WTC11 (cell line): ENCODE results near the gene ZFPM1. TPM values are rescaled to one million over a fixed set of nuclear protein-coding genes. Genes with fewer than 3 reads are reported as not detected.

Experiments used
- ATAC-seq: fragments of 200-7000 bp; cut with Tn5 transposase; 2 replicates; pipeline ENCODE4 v1.10.0; 2021; ENCODE audit warnings: mild to moderate bottlenecking, moderate library complexity
- CTCF ChIA-PET: fragments of 300-600 bp; sonication (Branson Sonifier 250); formaldehyde crosslinking; loops from one replicate; lab custom pipeline; 2021; ENCODE audit warnings: antibody characterized with exemption; lab: Charles Lee
- POLR2A ChIA-PET: fragments of 350-600 bp; sonication (Branson Sonifier 250); formaldehyde crosslinking; loops from one replicate; lab custom pipeline; 2021; ENCODE audit warnings: antibody characterized with exemption; lab: Charles Lee
- DNase-seq: peaks from one replicate; pipeline ENCODE4 v3.0.0; 2021; ENCODE audit warnings: low spot score
- H3K27ac Mint-ChIP-seq: 2 replicates; pipeline ENCODE4 v1.8.0; 2021; ENCODE audit warnings: mixed read lengths
- H3K27me3 Mint-ChIP-seq: 2 replicates; pipeline ENCODE4 v1.8.0; 2021; ENCODE audit warnings: low read depth, mild to moderate bottlenecking, moderate library complexity, mixed read lengths
- H3K36me3 Mint-ChIP-seq: 2 replicates; pipeline ENCODE4 v1.8.0; 2021; ENCODE audit warnings: mixed read lengths
- H3K4me1 Mint-ChIP-seq: 2 replicates; pipeline ENCODE4 v1.8.0; 2022; ENCODE audit warnings: mixed read lengths
- H3K4me3 Mint-ChIP-seq: 2 replicates; pipeline ENCODE4 v1.8.0; 2021; ENCODE audit warnings: mild to moderate bottlenecking, moderate library complexity, mixed read lengths
- H3K9me3 Mint-ChIP-seq: 2 replicates; pipeline ENCODE4 v1.8.0; 2021; ENCODE audit warnings: mixed read lengths
- ATF1 ChIP-seq: sonication (generic); formaldehyde crosslinking; IDR thresholded peaks from 2 replicates; pipeline ENCODE4 v1.8.1; 2023; ENCODE audit warnings: mild to moderate bottlenecking, moderate library complexity, missing genetic modification reagents
- CBFB ChIP-seq: sonication (generic); formaldehyde crosslinking; IDR thresholded peaks from 2 replicates; pipeline ENCODE4 v1.8.1; 2022; ENCODE audit warnings: mild to moderate bottlenecking, low read depth, missing genetic modification reagents
- CREM ChIP-seq: sonication (generic); formaldehyde crosslinking; IDR thresholded peaks from 2 replicates; pipeline ENCODE4 v1.8.1; 2022; ENCODE audit warnings: mild to moderate bottlenecking, missing genetic modification reagents, moderate library complexity
- FOXJ3 ChIP-seq: sonication (generic); formaldehyde crosslinking; IDR thresholded peaks from 2 replicates; pipeline ENCODE4 v1.9.0; 2021; ENCODE audit warnings: missing genetic modification reagents, mild to moderate bottlenecking, borderline replicate concordance
- HMGA2 ChIP-seq: fragments of 250-450 bp; sonication (Bioruptor Pico); IDR thresholded peaks from 2 replicates; pipeline ENCODE4 v1.4.0; 2021; ENCODE audit warnings: mild to moderate bottlenecking, moderate library complexity
- JUN ChIP-seq: sonication (generic); formaldehyde crosslinking; IDR thresholded peaks from 2 replicates; pipeline ENCODE4 v1.8.0; 2023; ENCODE audit warnings: mild to moderate bottlenecking, missing genetic modification reagents
- MYBL2 ChIP-seq: sonication (generic); formaldehyde crosslinking; IDR thresholded peaks from 2 replicates; pipeline ENCODE4 v1.8.1; 2023; ENCODE audit warnings: mild to moderate bottlenecking, moderate library complexity, missing genetic modification reagents
- PRRX2 ChIP-seq: fragments of 250-450 bp; sonication (Bioruptor Pico); IDR thresholded peaks from 2 replicates; pipeline ENCODE4 v1.8.0; 2021; ENCODE audit warnings: mild to moderate bottlenecking
- RELA ChIP-seq: sonication (generic); formaldehyde crosslinking; IDR thresholded peaks from 2 replicates; pipeline ENCODE4 v1.8.1; 2022; ENCODE audit warnings: missing genetic modification reagents, mild to moderate bottlenecking, borderline replicate concordance
- RORB ChIP-seq: fragments of 250-450 bp; sonication (Bioruptor Pico); IDR thresholded peaks from 2 replicates; pipeline ENCODE4 v1.9.0; 2021; ENCODE audit warnings: mild to moderate bottlenecking
- SP1 ChIP-seq: sonication (generic); formaldehyde crosslinking; conservative IDR thresholded peaks from 2 replicates; pipeline ENCODE4 v1.8.1; 2022; ENCODE audit warnings: missing genetic modification reagents
- TEAD4 ChIP-seq: sonication (generic); formaldehyde crosslinking; IDR thresholded peaks from 2 replicates; pipeline ENCODE4 v1.8.0; 2022; ENCODE audit warnings: mild to moderate bottlenecking, missing genetic modification reagents
- ZNF219 ChIP-seq: sonication (generic); formaldehyde crosslinking; IDR thresholded peaks from 2 replicates; pipeline ENCODE4 v1.8.0; 2023; ENCODE audit warnings: missing genetic modification reagents, mild to moderate bottlenecking, borderline replicate concordance
- ZNF416 ChIP-seq: fragments of 250-450 bp; sonication (Bioruptor Pico); IDR thresholded peaks from 2 replicates; pipeline ENCODE4 v1.9.0; 2021; ENCODE audit warnings: mild to moderate bottlenecking, inconsistent platforms
- ZNF423 ChIP-seq: fragments of 250-450 bp; sonication (Bioruptor Pico); IDR thresholded peaks from 2 replicates; pipeline ENCODE4 v2.1.2; 2022; ENCODE audit warnings: mild to moderate bottlenecking, moderate library complexity
- total RNA-seq: library from RNA; stranded (reverse); gene quantifications from 3 replicates; pipeline ENCODE4 v1.2.3, GENCODE V29; 2021
- TF ChIP-seq, protein P1 (sequence below): sonication (generic); formaldehyde crosslinking; IDR thresholded peaks from 2 replicates; pipeline ENCODE4 v1.8.0; 2022; ENCODE audit warnings: mild to moderate bottlenecking, missing genetic modification reagents
- TF ChIP-seq, protein P2 (sequence below): fragments of 200-600 bp; IDR thresholded peaks from 2 replicates; pipeline ENCODE4 v1.8.0; 2022; ENCODE audit warnings: antibody characterized with exemption
- TF ChIP-seq, protein P3 (sequence below): sonication (generic); formaldehyde crosslinking; IDR thresholded peaks from 2 replicates; pipeline ENCODE4 v1.8.1; 2022; ENCODE audit warnings: missing genetic modification reagents, borderline replicate concordance
- TF ChIP-seq, protein P4 (sequence below): sonication (generic); formaldehyde crosslinking; IDR thresholded peaks from 2 replicates; pipeline ENCODE4 v1.8.1; 2023; ENCODE audit warnings: mild to moderate bottlenecking, missing genetic modification reagents, moderate library complexity
- TF ChIP-seq, protein P5 (sequence below): fragments of 250-450 bp; sonication (Bioruptor Pico); IDR thresholded peaks from 2 replicates; pipeline ENCODE4 v1.9.0; 2021; ENCODE audit warnings: mild to moderate bottlenecking

The ZFPM1 gene
- total RNA-seq, 1 experiment from 2014 or later: 9.3 TPM

DNA sequence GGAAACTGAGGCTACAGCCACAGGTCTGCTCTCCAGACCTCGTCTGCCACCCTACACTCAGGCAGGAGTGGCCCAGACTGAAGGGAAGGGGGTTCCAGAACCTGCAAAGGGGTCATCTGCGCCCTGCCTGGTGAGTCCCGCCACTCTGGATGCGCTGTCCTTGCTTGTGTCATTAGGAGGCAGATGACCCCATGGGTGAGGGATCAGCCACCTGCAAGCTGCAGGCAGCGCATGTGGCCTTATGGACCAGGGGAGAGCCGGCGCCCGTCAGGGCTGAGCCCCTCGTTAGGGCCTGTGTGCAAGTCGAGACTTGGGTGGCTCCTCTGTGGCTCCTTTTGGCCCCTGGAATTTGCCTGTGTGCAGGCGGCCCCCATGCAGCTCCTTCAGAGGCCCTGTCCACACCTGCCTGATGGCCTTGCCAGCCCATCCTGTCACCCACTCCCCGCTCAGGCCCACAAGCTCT, 5.7 kb downstream of the ZFPM1 start:
- Mint-ChIP-seq H3K4me1 (peaks cover 25% of the 10 kb centered on the region), H3K4me3 (no peak overlapping the region), H3K9me3 (no peaks in the 10 kb centered on the region), H3K27me3 (peaks cover 39% of the 10 kb centered on the region), H3K36me3 (no peaks in the 10 kb centered on the region), H3K27ac (no peak overlapping the region)
- ATAC-seq (no peak), DNase-seq (no peak)
- no peak for TF ChIP-seq CBFB (CRISPR knock-in tag)
- no peak for TF ChIP-seq JUN (CRISPR knock-in tag)
- TF ChIP-seq ZNF416 (CRISPR knock-in tag): no peak
- TF ChIP-seq, protein P1, sequence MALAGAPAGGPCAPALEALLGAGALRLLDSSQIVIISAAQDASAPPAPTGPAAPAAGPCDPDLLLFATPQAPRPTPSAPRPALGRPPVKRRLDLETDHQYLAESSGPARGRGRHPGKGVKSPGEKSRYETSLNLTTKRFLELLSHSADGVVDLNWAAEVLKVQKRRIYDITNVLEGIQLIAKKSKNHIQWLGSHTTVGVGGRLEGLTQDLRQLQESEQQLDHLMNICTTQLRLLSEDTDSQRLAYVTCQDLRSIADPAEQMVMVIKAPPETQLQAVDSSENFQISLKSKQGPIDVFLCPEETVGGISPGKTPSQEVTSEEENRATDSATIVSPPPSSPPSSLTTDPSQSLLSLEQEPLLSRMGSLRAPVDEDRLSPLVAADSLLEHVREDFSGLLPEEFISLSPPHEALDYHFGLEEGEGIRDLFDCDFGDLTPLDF (CRISPR knock-in tag): no peak
- TF ChIP-seq ZNF219 (CRISPR knock-in tag): no peak
- no peak for TF ChIP-seq PRRX2 (CRISPR knock-in tag)
- no peak for TF ChIP-seq ZNF423
- ChIA-PET POLR2A (no interaction called here), CTCF (interaction anchor here (2.9 kb wide), 1 partner anchor 21 kb away, joined by 12 read pairs; no protein-coding TSS in a partner anchor)

DNA sequence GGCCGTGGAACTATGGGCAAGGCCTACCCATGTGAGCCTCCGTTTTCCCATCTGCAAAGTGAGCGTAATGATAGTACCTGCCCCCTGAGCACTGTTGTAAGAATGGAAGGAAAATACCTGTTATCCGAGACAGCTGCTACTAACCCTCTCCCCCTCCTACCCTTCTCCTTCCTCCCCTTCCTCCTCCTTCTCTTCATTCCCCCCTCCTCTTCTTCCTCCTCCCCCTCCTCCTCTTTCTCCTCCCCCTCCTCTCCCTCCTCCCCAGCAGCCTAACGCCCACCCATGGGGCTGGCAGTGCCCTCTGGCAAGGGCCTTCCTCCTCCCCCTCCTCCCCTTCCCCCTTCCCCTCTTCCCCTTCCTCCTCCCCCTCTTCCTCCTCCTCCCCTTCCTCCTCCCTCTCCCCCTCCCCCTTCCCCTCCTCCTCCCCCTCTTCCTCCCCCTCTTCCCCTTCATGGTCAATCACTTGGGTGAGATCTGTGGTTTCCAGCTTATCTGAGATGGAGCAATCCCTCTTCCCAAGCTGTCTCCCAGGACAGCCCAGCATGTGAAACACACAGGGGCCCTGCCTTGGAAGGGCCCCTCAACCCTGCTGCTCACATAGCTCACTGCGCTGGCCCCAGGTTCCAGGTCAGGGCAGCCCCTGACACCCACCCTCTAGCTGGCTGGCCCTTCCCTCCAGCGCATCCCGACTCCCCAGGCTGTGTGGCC, 6.4 kb downstream of the ZFPM1 start:
- ATAC-seq (no peak), DNase-seq (no peak)
- no peaks in the 10 kb centered on the region for H3K36me3 Mint-ChIP-seq
- H3K27me3 Mint-ChIP-seq: peaks cover 32% of the 10 kb centered on the region
- TF ChIP-seq CREM (CRISPR knock-in tag) (no peak), ATF1 (CRISPR knock-in tag) (no peak), SP1 (CRISPR knock-in tag) (no peak), HMGA2 (CRISPR knock-in tag) (no peak)
- TF ChIP-seq, protein P2, sequence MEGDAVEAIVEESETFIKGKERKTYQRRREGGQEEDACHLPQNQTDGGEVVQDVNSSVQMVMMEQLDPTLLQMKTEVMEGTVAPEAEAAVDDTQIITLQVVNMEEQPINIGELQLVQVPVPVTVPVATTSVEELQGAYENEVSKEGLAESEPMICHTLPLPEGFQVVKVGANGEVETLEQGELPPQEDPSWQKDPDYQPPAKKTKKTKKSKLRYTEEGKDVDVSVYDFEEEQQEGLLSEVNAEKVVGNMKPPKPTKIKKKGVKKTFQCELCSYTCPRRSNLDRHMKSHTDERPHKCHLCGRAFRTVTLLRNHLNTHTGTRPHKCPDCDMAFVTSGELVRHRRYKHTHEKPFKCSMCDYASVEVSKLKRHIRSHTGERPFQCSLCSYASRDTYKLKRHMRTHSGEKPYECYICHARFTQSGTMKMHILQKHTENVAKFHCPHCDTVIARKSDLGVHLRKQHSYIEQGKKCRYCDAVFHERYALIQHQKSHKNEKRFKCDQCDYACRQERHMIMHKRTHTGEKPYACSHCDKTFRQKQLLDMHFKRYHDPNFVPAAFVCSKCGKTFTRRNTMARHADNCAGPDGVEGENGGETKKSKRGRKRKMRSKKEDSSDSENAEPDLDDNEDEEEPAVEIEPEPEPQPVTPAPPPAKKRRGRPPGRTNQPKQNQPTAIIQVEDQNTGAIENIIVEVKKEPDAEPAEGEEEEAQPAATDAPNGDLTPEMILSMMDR: no peak
- TF ChIP-seq, protein P3, sequence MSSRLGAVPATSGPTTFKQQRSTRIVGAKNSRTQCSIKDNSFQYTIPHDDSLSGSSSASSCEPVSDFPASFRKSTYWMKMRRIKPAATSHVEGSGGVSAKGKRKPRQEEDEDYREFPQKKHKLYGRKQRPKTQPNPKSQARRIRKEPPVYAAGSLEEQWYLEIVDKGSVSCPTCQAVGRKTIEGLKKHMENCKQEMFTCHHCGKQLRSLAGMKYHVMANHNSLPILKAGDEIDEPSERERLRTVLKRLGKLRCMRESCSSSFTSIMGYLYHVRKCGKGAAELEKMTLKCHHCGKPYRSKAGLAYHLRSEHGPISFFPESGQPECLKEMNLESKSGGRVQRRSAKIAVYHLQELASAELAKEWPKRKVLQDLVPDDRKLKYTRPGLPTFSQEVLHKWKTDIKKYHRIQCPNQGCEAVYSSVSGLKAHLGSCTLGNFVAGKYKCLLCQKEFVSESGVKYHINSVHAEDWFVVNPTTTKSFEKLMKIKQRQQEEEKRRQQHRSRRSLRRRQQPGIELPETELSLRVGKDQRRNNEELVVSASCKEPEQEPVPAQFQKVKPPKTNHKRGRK (CRISPR knock-in tag): no peak
- no peak overlapping the region for H3K4me3 Mint-ChIP-seq
- H3K9me3 Mint-ChIP-seq: no peaks in the 10 kb centered on the region
- POLR2A ChIA-PET: no interaction called here
- no peak overlapping the region for H3K27ac Mint-ChIP-seq
- CTCF ChIA-PET: interaction anchor here (2.9 kb wide), 1 partner anchor 22 kb away, joined by 12 read pairs; no protein-coding TSS in a partner anchor
- peaks cover 25% of the 10 kb centered on the region for H3K4me1 Mint-ChIP-seq

DNA sequence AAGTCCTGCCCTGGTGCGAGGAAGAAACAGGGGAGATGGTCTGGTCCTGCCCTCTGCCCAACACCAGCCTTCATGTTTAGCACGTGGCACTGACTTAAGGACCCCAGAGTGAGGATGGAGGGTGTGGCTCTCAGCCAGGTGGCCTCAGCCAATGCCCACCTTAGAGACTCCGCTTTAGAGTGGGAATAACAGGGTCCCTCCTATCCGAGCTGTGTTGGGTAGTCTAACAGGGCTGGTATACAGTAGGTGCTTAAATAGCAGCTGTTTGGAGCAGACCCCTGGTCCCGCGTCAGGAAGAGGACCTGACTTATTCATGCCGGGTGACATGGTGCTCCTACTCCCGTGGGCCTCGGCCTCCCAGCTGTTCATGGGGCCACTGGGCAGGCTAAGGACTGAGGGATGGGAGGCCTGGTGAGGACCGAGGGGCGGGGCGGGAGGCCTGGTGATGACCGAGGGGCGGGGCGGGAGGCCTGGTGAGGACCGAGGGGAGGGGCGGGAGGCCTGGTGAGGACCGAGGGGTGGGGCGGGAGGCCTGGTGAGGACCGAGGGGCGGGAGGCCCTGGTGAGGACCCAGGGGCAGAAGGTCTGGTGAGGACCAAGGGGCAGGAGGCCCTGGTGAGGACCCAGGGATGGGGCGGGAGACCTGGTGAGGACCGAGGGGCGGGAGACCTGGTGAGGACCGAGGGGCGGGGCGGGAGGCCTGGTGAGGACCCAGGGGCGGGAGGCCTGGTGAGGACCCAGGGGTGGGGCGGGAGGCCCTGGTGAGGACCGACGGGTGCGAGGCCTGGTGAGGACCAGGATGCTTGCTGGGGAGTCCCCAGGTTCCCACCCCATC, 7.6 kb downstream of the ZFPM1 start:
- ChIA-PET POLR2A (no interaction called here), CTCF (interaction anchor here (1.2 to 2.9 kb wide), 2 partner anchors 8 to 23 kb away, joined by 3 to 12 read pairs; partner anchors contain the start of gene ZFPM1)
- Mint-ChIP-seq H3K36me3 (no peaks in the 10 kb centered on the region), H3K4me1 (peaks cover 22% of the 10 kb centered on the region), H3K27ac (no peak overlapping the region), H3K27me3 (peaks cover 25% of the 10 kb centered on the region), H3K4me3 (no peak overlapping the region), H3K9me3 (no peaks in the 10 kb centered on the region)
- no peak for ATAC-seq
- DNase-seq: no peak
- TF ChIP-seq TEAD4: no peak
- TF ChIP-seq, protein P4, sequence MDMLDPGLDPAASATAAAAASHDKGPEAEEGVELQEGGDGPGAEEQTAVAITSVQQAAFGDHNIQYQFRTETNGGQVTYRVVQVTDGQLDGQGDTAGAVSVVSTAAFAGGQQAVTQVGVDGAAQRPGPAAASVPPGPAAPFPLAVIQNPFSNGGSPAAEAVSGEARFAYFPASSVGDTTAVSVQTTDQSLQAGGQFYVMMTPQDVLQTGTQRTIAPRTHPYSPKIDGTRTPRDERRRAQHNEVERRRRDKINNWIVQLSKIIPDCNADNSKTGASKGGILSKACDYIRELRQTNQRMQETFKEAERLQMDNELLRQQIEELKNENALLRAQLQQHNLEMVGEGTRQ (CRISPR knock-in tag): no peak
- no peak for TF ChIP-seq RELA (CRISPR knock-in tag)
- TF ChIP-seq, protein P5, sequence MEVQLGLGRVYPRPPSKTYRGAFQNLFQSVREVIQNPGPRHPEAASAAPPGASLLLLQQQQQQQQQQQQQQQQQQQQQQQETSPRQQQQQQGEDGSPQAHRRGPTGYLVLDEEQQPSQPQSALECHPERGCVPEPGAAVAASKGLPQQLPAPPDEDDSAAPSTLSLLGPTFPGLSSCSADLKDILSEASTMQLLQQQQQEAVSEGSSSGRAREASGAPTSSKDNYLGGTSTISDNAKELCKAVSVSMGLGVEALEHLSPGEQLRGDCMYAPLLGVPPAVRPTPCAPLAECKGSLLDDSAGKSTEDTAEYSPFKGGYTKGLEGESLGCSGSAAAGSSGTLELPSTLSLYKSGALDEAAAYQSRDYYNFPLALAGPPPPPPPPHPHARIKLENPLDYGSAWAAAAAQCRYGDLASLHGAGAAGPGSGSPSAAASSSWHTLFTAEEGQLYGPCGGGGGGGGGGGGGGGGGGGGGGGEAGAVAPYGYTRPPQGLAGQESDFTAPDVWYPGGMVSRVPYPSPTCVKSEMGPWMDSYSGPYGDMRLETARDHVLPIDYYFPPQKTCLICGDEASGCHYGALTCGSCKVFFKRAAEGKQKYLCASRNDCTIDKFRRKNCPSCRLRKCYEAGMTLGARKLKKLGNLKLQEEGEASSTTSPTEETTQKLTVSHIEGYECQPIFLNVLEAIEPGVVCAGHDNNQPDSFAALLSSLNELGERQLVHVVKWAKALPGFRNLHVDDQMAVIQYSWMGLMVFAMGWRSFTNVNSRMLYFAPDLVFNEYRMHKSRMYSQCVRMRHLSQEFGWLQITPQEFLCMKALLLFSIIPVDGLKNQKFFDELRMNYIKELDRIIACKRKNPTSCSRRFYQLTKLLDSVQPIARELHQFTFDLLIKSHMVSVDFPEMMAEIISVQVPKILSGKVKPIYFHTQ (CRISPR knock-in tag): no peak
- no peak for TF ChIP-seq FOXJ3
- TF ChIP-seq, protein P2: no peak
- TF ChIP-seq MYBL2 (CRISPR knock-in tag): no peak
- TF ChIP-seq RORB (CRISPR knock-in tag): no peak
